ENCODE data around the gene BAIAP2L1.

BAIAP2L1 gene

GRCh38 chr7:98257701-98258100 is 143.2 kb downstream of the BAIAP2L1 start:
- DNase-seq: no peak

- no peak for DNase-seq
These were observed 144.5 kb downstream of the BAIAP2L1 start for GRCh38 chr7:98256431-98256830.

GRCh38 chr7:98254951-98255610 is 145.8 kb downstream of the BAIAP2L1 start:
- DNase-seq: no peak

GRCh38 chr7:98254516-98254915 is 146.4 kb downstream of the BAIAP2L1 start:
- no peak for DNase-seq

GRCh38 chr7:98252425-98253054 is 148.3 kb downstream of the BAIAP2L1 start:
- no peak for DNase-seq

GRCh38 chr7:98251601-98252424 is 149.1 kb downstream of the BAIAP2L1 start, which contains the start of gene TECPR1:
TECPR1 (minus strand) TSS chr7:98252232; CDS start chr7:98246146, 6,086 bp downstream.
- peak; percentile 85 for DNase-seq

GRCh38 chr7:98251231-98251600 is 149.7 kb downstream of the BAIAP2L1 start:
- DNase-seq: no peak

GRCh38 chr7:98250789-98251188 is 150.1 kb downstream of the BAIAP2L1 start:
- peak; percentile 4 for DNase-seq

GRCh38 chr7:98249106-98249505 is 151.8 kb downstream of the BAIAP2L1 start:
- DNase-seq: no peak

GRCh38 chr7:98248156-98248555 is 152.7 kb downstream of the BAIAP2L1 start:
- no peak for DNase-seq

GRCh38 chr7:98244871-98245270 is 156.0 kb downstream of the BAIAP2L1 start:
- no peak for DNase-seq

GRCh38 chr7:98242934-98243333 is 158.0 kb downstream of the BAIAP2L1 start:
- no peak for DNase-seq

- no peak for DNase-seq
These were observed 158.5 kb downstream of the BAIAP2L1 start for GRCh38 chr7:98242342-98242741.

- DNase-seq: no peak
These were observed 159.1 kb downstream of the BAIAP2L1 start for GRCh38 chr7:98241674-98242241.

Measured in NCI-H1105 (cell line).